GM12878 (cell line): ENCODE measurements around the gene BLTP3B. TPM values are rescaled to one million over a fixed set of nuclear protein-coding genes. Genes with fewer than 3 reads are reported as not detected.

Experiments
- ATF2 ChIP-seq: IDR thresholded peaks from 2 replicates; pipeline ENCODE4 v1.6.1; 2012; ENCODE audit warnings: low read length, inconsistent platforms
- BRCA1 ChIP-seq: IDR thresholded peaks from 2 replicates; pipeline ENCODE4 v1.6.1; 2011; ENCODE audit warnings: low read depth, low read length, improper control_type of control experiment
- CREM ChIP-seq: IDR thresholded peaks from 2 replicates; pipeline ENCODE4 v1.6.1; 2014; ENCODE audit warnings: antibody characterized with exemption, low read depth
- E4F1 ChIP-seq: fragments of 450-650 bp; IDR thresholded peaks from 2 replicates; pipeline ENCODE4 v1.6.1; 2018; ENCODE audit warnings: borderline replicate concordance, mild to moderate bottlenecking; ENCODE audit not compliant: partially characterized antibody
- EED ChIP-seq: sonication (generic); IDR thresholded peaks from 2 replicates; pipeline ENCODE4 v1.6.1; 2016; ENCODE audit warnings: antibody characterized with exemption, low read depth
- HDAC2 ChIP-seq: fragments of 200-600 bp; sonication (generic); IDR thresholded peaks from 2 replicates; pipeline ENCODE4 v1.6.1; 2017
- HSF1 ChIP-seq: fragments of 150-350 bp; IDR thresholded peaks from 2 replicates; pipeline ENCODE4 v1.6.1; 2014; ENCODE audit warnings: mild to moderate bottlenecking, low read depth, low read length
- MLLT1 ChIP-seq: fragments of 450-650 bp; IDR thresholded peaks from 2 replicates; pipeline ENCODE4 v1.6.1; 2016; ENCODE audit warnings: mild to moderate bottlenecking
- NFIC ChIP-seq: IDR thresholded peaks from 2 replicates; pipeline ENCODE4 v1.6.1; 2012; ENCODE audit warnings: low read depth, mild to moderate bottlenecking, inconsistent platforms, low read length, moderate library complexity
- NFXL1 ChIP-seq: fragments of 450-650 bp; IDR thresholded peaks from 2 replicates; pipeline ENCODE4 v1.6.1; 2017; ENCODE audit warnings: antibody characterized with exemption, mild to moderate bottlenecking, borderline replicate concordance
- NKRF ChIP-seq: fragments of 450-650 bp; conservative IDR thresholded peaks from 2 replicates; pipeline ENCODE4 v1.6.1; 2017; ENCODE audit warnings: mild to moderate bottlenecking, moderate library complexity
- NRF1 ChIP-seq: conservative IDR thresholded peaks from 2 replicates; pipeline ENCODE4 v1.6.1; 2011; ENCODE audit warnings: mild to moderate bottlenecking, low read depth, low read length, improper control_type of control experiment
- RB1 ChIP-seq: fragments of 450-650 bp; formaldehyde crosslinking; IDR thresholded peaks from 2 replicates; pipeline ENCODE4 v1.6.1; 2017; ENCODE audit warnings: mild to moderate bottlenecking, borderline replicate concordance
- RFX5 ChIP-seq: IDR thresholded peaks from 2 replicates; pipeline ENCODE4 v1.6.1; 2011; ENCODE audit warnings: low read depth, low read length, improper control_type of control experiment
- RUNX3 ChIP-seq: IDR thresholded peaks from 2 replicates; pipeline ENCODE4 v1.6.1; 2012; ENCODE audit warnings: low read length, inconsistent platforms
- SMC3 ChIP-seq: IDR thresholded peaks from 2 replicates; pipeline ENCODE4 v1.6.1; 2011; ENCODE audit warnings: low read length, improper control_type of control experiment, borderline replicate concordance
- STAT3 ChIP-seq: IDR thresholded peaks from 2 replicates; pipeline ENCODE4 v1.6.1; 2011; ENCODE audit warnings: low read depth, low read length, improper control_type of control experiment
- SUZ12 ChIP-seq: fragments of 200-600 bp; sonication (generic); IDR thresholded peaks from one replicate; pipeline ENCODE4 v1.6.1; 2018; ENCODE audit warnings: antibody characterized with exemption, mild to moderate bottlenecking; ENCODE audit not compliant: unreplicated experiment
- TAF1 ChIP-seq: IDR thresholded peaks from 2 replicates; pipeline ENCODE4 v1.6.1; 2011; ENCODE audit warnings: mild to moderate bottlenecking, low read depth, low read length, borderline replicate concordance
- TCF3 ChIP-seq: IDR thresholded peaks from 2 replicates; pipeline ENCODE4 v1.6.1; 2012; ENCODE audit warnings: low read depth, mild to moderate bottlenecking, low read length, borderline replicate concordance; ENCODE audit not compliant: insufficient read depth
- WRNIP1 ChIP-seq: IDR thresholded peaks from 2 replicates; pipeline ENCODE4 v1.6.1; 2011; ENCODE audit warnings: low read depth, low read length, improper control_type of control experiment, borderline replicate concordance
- ZNF24 ChIP-seq: fragments of 450-650 bp; IDR thresholded peaks from 2 replicates; pipeline ENCODE4 v1.6.1; 2017; ENCODE audit warnings: antibody characterized with exemption, mild to moderate bottlenecking
- ZNF622 ChIP-seq: fragments of 450-650 bp; IDR thresholded peaks from 2 replicates; pipeline ENCODE4 v1.6.1; 2017; ENCODE audit warnings: mild to moderate bottlenecking, inconsistent platforms
- polyA plus RNA-seq, 11 experiments: library from polyadenylated mRNA; depleted of rRNA in 4 of 11; unstranded in 6 of 11; stranded (reverse) in 5 of 11; fragments of >200 nt; fragmentation: Nextera tagmentation in 4 of 11; fragmentation: Illumina TruSeq in 1 of 11; extraction: Ambion mirVana in 4 of 11; extraction: Trizol in 1 of 11; gene quantifications; 1 replicate in 1 of 11; 2 replicates in 10 of 11; pipeline versions ENCODE4 v1.2.1 to v1.2.3, GENCODE V29; 2011 to 2016; ENCODE audit warnings: inconsistent platforms in 2 of 11, missing spikeins in 2 of 11, low read depth in 1 of 11
- total RNA-seq, 4 experiments: library from RNA; depleted of rRNA in 3 of 4; stranded (reverse); fragments of >200 nt in 3 of 4; fragmentation: Illumina TruSeq in 1 of 4; extraction: Trizol in 1 of 4; gene quantifications; 2 replicates each; pipeline versions ENCODE4 v1.2.1 to v1.2.3, GENCODE V29; 2013 to 2021

Gene BLTP3B
- total and polyA plus RNA-seq, 10 of the 15 experiments (the other 5 are each of a cell fraction or from before 2014, with no cell fraction given) = 3.6 to 23.6 (median 17.0) TPM

GRCh38 chr12:100138048-100138802 is 4.4 kb downstream of the BLTP3B start (continued):
- no peak for TF ChIP-seq E4F1
- TF ChIP-seq ZNF24 = no peak
- no peak; the same call in 1 of the 2 replicates for TF ChIP-seq SMC3
- no peak for TF ChIP-seq EED
- no peak for TF ChIP-seq CREM
- TF ChIP-seq NKRF = no peak
- TF ChIP-seq TCF3 = no peak
- no peak for TF ChIP-seq NRF1
- TF ChIP-seq SUZ12 = no peak
- TF ChIP-seq RUNX3 = no peak
- TF ChIP-seq NFXL1 = no peak
- no peak for TF ChIP-seq RFX5
- TF ChIP-seq ATF2 = no peak
- no peak for TF ChIP-seq NFIC
- no peak for TF ChIP-seq HSF1
- no peak for TF ChIP-seq RB1
- TF ChIP-seq TAF1 = no peak
- no peak for TF ChIP-seq ZNF622
- TF ChIP-seq STAT3 = no peak
- no peak for TF ChIP-seq HDAC2
- TF ChIP-seq MLLT1 = no peak
- no peak for TF ChIP-seq BRCA1
- TF ChIP-seq WRNIP1 = no peak
